Epithelial cell of esophagus (primary cell): Measurements from ENCODE around the gene TNFRSF8.

Source experiments
- DNase-seq: peaks from one replicate; pipeline ENCODE4 v3.0.0; 2010; ENCODE audit warnings: low read depth
- H3K4me3 ChIP-seq: 2 replicates; pipeline ENCODE4 v1.5.1; 2011; ENCODE audit warnings: mild to moderate bottlenecking, low read length, control low read depth
- CTCF ChIP-seq: IDR thresholded peaks from 2 replicates; pipeline ENCODE4 v1.5.1; 2011; ENCODE audit warnings: low read depth, mild to moderate bottlenecking, low read length, control low read depth, inconsistent platforms; ENCODE audit not compliant: insufficient read depth; ENCODE audit errors: missing control alignments

Gene TNFRSF8

GRCh38 chr1:12073796-12074195 is 10.7 kb downstream of the TNFRSF8 start:
- no peak overlapping the region for H3K4me3 ChIP-seq
- DNase-seq: no peak
- TF ChIP-seq CTCF: no peak

- TF ChIP-seq CTCF: no peak
- DNase-seq: no peak
- no peak overlapping the region for H3K4me3 ChIP-seq
These were observed 12.4 kb downstream of the TNFRSF8 start for GRCh38 chr1:12075195-12076114.

GRCh38 chr1:12076425-12077005 is 13.4 kb downstream of the TNFRSF8 start:
- DNase-seq: no peak
- no peak for TF ChIP-seq CTCF
- no peak overlapping the region for H3K4me3 ChIP-seq

GRCh38 chr1:12078575-12078937 is 15.5 kb downstream of the TNFRSF8 start:
- TF ChIP-seq CTCF: no peak
- no peak for DNase-seq
- no peak overlapping the region for H3K4me3 ChIP-seq

- H3K4me3 ChIP-seq: no peak overlapping the region
- peak; percentile 32 for DNase-seq
- TF ChIP-seq CTCF: peak; percentile 49
These were observed 16.1 kb downstream of the TNFRSF8 start for GRCh38 chr1:12078938-12079861.

GRCh38 chr1:12080156-12080555 is 17.1 kb downstream of the TNFRSF8 start:
- no peak overlapping the region for H3K4me3 ChIP-seq
- TF ChIP-seq CTCF: no peak
- DNase-seq: no peak
